GM12801 (cell line): ENCODE data around the gene CACNA2D3.

Experiments
- CTCF ChIP-seq: IDR thresholded peaks from one replicate; pipeline ENCODE4 v1.5.1; 2011; ENCODE audit warnings: control low read depth; ENCODE audit not compliant: insufficient read length; ENCODE audit errors: extremely low read depth

The CACNA2D3 gene

GRCh38 chr3:54549607-54550220 is 427.4 kb downstream of the CACNA2D3 start:
- no peak for TF ChIP-seq CTCF

GRCh38 chr3:54550221-54550977 is 428.0 kb downstream of the CACNA2D3 start:
- no peak for TF ChIP-seq CTCF

GRCh38 chr3:54556630-54557029 is 434.3 kb downstream of the CACNA2D3 start:
- no peak for TF ChIP-seq CTCF

GRCh38 chr3:54557538-54558428 is 435.4 kb downstream of the CACNA2D3 start:
- no peak for TF ChIP-seq CTCF

GRCh38 chr3:54563501-54564200 is 441.3 kb downstream of the CACNA2D3 start:
- TF ChIP-seq CTCF = no peak

GRCh38 chr3:54564374-54564925 is 442.1 kb downstream of the CACNA2D3 start:
- no peak for TF ChIP-seq CTCF

- no peak for TF ChIP-seq CTCF
Observed at GRCh38 chr3:54565956-54566355, 443.6 kb downstream of the CACNA2D3 start.
